HCT116 (cell line): Measurements from ENCODE around the gene ADCYAP1. TPM values are rescaled to one million over a fixed set of nuclear protein-coding genes. Genes with fewer than 3 reads are reported as not detected.

Experiments
- ATAC-seq: fragments of 200-7000 bp; cut with Tn5 transposase; 2 replicates; pipeline ENCODE4 v1.9.1; 2020; ENCODE audit warnings: mild to moderate bottlenecking, moderate library complexity
- BruUV-seq: library from RNA; stranded (reverse); fragments of 400-500 nt; replicated peaks from 2 replicates; lab custom pipeline; 2021; lab: Mats Ljungman, UMichigan
- CTCF ChIA-PET: fragments of 300-600 bp; sonication (Branson Sonifier 250); formaldehyde crosslinking; loops from one replicate; lab custom pipeline; 2021; ENCODE audit warnings: antibody characterized with exemption; lab: Charles Lee
- POLR2A ChIA-PET: fragments of 300-600, 350-600 bp; sonication (Branson Sonifier 250); formaldehyde crosslinking; loops from one replicate; lab custom pipeline; 2021; ENCODE audit warnings: antibody characterized with exemption; lab: Charles Lee
- RAD21 ChIA-PET, 2 experiments: fragments of 300-600 bp; sonication (Branson Sonifier 250); formaldehyde crosslinking; loops; one replicate each; lab custom pipeline; 2023; ENCODE audit warnings: low total read pairs in 2 of 2; ENCODE audit not compliant: uncharacterized antibody in 2 of 2, unreplicated experiment in 2 of 2, low non-redundant PET in 1 of 2; lab: Charles Lee
- DNase-seq: peaks from one replicate; pipeline ENCODE4 v3.0.0-alpha.2; 2010; ENCODE audit warnings: low read depth, low spot score
- H2AFZ ChIP-seq: fragments of 200-600 bp; shearing (Covaris generic), sonication (generic); 2 replicates; pipeline ENCODE4 v1.6.1; 2017; ENCODE audit warnings: low read depth, mixed run types, mixed read lengths, antibody characterized with exemption, low read length; ENCODE audit not compliant: poor library complexity, severe bottlenecking
- H3K27ac ChIP-seq: 2 replicates; pipeline ENCODE4 v1.5.1; 2012; ENCODE audit warnings: low read depth, low read length
- H3K27me3 ChIP-seq: fragments of 200-600 bp; sonication (generic); 2 replicates; pipeline ENCODE4 v1.6.1; 2016; ENCODE audit warnings: mixed run types, low read length, mixed read lengths; ENCODE audit not compliant: insufficient read depth
- H3K36me3 ChIP-seq, 2 experiments: fragments of 200-500 bp in 1 of 2; fragments of 200-600 bp in 1 of 2; sonication (Bioruptor generic) in 1 of 2; sonication (generic) in 1 of 2; 2 replicates each; pipeline versions ENCODE4 v1.5.1 to v1.6.1; 2014 to 2016; ENCODE audit warnings: low read length in 2 of 2, inconsistent platforms in 1 of 2, mixed read lengths in 1 of 2, mixed run types in 1 of 2; ENCODE audit not compliant: insufficient read depth in 2 of 2, control insufficient read depth in 1 of 2
- H3K4me1 ChIP-seq, 2 experiments: fragments of 200-600 bp in 1 of 2; sonication (generic) in 1 of 2; 2 replicates each; pipeline versions ENCODE4 v1.5.1 to v1.6.1; 2012 to 2017; ENCODE audit warnings: low read length in 2 of 2, inconsistent platforms in 1 of 2, mild to moderate bottlenecking in 1 of 2, mixed read lengths in 1 of 2, mixed run types in 1 of 2, moderate library complexity in 1 of 2; ENCODE audit not compliant: insufficient read depth in 2 of 2, control insufficient read depth in 1 of 2
- H3K4me2 ChIP-seq: fragments of 200-600 bp; sonication (generic); 2 replicates; pipeline ENCODE4 v1.6.1; 2017; ENCODE audit warnings: mixed run types, low read length, mixed read lengths
- H3K4me3 ChIP-seq, 2 experiments: fragments of 200-600 bp in 1 of 2; sonication (generic) in 1 of 2; replicated peaks in 1 of 2; 2 replicates each; pipeline ENCODE4 v1.5.1; 2011 to 2016; ENCODE audit warnings: low read length in 2 of 2, control low read depth in 1 of 2, low read depth in 1 of 2, mild to moderate bottlenecking in 1 of 2, mixed read lengths in 1 of 2, mixed run types in 1 of 2
- H3K79me2 ChIP-seq: fragments of 200-600 bp; sonication (generic); 2 replicates; pipeline ENCODE4 v1.6.1; 2017; ENCODE audit warnings: mild to moderate bottlenecking, mixed run types, low read length, moderate library complexity, mixed read lengths; ENCODE audit not compliant: insufficient read depth
- H3K9ac ChIP-seq: fragments of 200-600 bp; sonication (generic); 2 replicates; pipeline ENCODE4 v1.6.1; 2016; ENCODE audit warnings: low read length, mixed read lengths
- H3K9me2 ChIP-seq: fragments of 200-600 bp; sonication (generic), shearing (Covaris generic); 2 replicates; pipeline ENCODE4 v1.6.1; 2017; ENCODE audit warnings: mixed run types, mild to moderate bottlenecking, moderate library complexity; ENCODE audit not compliant: insufficient read depth
- H3K9me3 ChIP-seq, 2 experiments: fragments of 200-500 bp in 1 of 2; fragments of 200-600 bp in 1 of 2; sonication (Bioruptor generic) in 1 of 2; sonication (generic) in 1 of 2; 2 replicates each; pipeline ENCODE4 v1.6.1; 2014 to 2017; ENCODE audit warnings: low read length in 2 of 2, mixed read lengths in 2 of 2, inconsistent platforms in 1 of 2, low read depth in 1 of 2, mild to moderate bottlenecking in 1 of 2, mixed run types in 1 of 2, moderate library complexity in 1 of 2; ENCODE audit not compliant: control insufficient read depth in 1 of 2, insufficient read depth in 1 of 2
- H4K20me1 ChIP-seq: fragments of 200-600 bp; sonication (generic), shearing (Covaris generic); 2 replicates; pipeline ENCODE4 v1.6.1; 2017; ENCODE audit warnings: mixed run types, mild to moderate bottlenecking, moderate library complexity; ENCODE audit not compliant: insufficient read depth
- CBX3 ChIP-seq: IDR thresholded peaks from 2 replicates; pipeline ENCODE4 v1.6.1; 2012; ENCODE audit warnings: low read depth
- CEBPB ChIP-seq: IDR thresholded peaks from 2 replicates; pipeline ENCODE4 v1.6.1; 2012; ENCODE audit warnings: low read depth
- EGR1 ChIP-seq: IDR thresholded peaks from 2 replicates; pipeline ENCODE4 v1.6.1; 2012; ENCODE audit warnings: low read depth
- ELF1 ChIP-seq: IDR thresholded peaks from 2 replicates; pipeline ENCODE4 v1.6.1; 2012; ENCODE audit warnings: low read depth, borderline replicate concordance
- EZH2 ChIP-seq: fragments of 200-600 bp; sonication (generic); IDR thresholded peaks from 2 replicates; pipeline ENCODE4 v1.6.1; 2017; ENCODE audit warnings: antibody characterized with exemption, mixed run types
- EZH2phosphoT487 ChIP-seq: fragments of 200-600 bp; IDR thresholded peaks from 2 replicates; pipeline ENCODE4 v1.6.1; 2018; ENCODE audit warnings: antibody characterized with exemption, borderline replicate concordance
- FOSL1 ChIP-seq: IDR thresholded peaks from 2 replicates; pipeline ENCODE4 v1.6.1; 2012; ENCODE audit warnings: low read depth
- MAX ChIP-seq: IDR thresholded peaks from 2 replicates; pipeline ENCODE4 v1.6.1; 2012
- POLR2A ChIP-seq: IDR thresholded peaks from 2 replicates; pipeline ENCODE4 v1.7.0; 2011; ENCODE audit warnings: borderline replicate concordance; ENCODE audit not compliant: insufficient read depth, insufficient read length; ENCODE audit errors: extremely low read depth
- POLR2AphosphoS5 ChIP-seq: IDR thresholded peaks from 2 replicates; pipeline ENCODE4 v1.6.1; 2011; ENCODE audit warnings: mild to moderate bottlenecking, low read depth, low read length, moderate library complexity
- RAD21 ChIP-seq: IDR thresholded peaks from 2 replicates; pipeline ENCODE4 v1.6.1; 2012; ENCODE audit warnings: low read depth, mild to moderate bottlenecking
- SIN3A ChIP-seq: IDR thresholded peaks from 2 replicates; pipeline ENCODE4 v1.6.1; 2012; ENCODE audit warnings: low read depth
- SRF ChIP-seq: IDR thresholded peaks from 2 replicates; pipeline ENCODE4 v1.6.1; 2012; ENCODE audit warnings: low read depth
- TCF7L2 ChIP-seq: IDR thresholded peaks from 2 replicates; pipeline ENCODE4 v1.7.0; 2011; ENCODE audit warnings: borderline replicate concordance, inconsistent platforms; ENCODE audit not compliant: insufficient read depth, insufficient read length; ENCODE audit errors: extremely low read depth
- YY1 ChIP-seq: IDR thresholded peaks from 2 replicates; pipeline ENCODE4 v1.6.1; 2011; ENCODE audit warnings: low read length, low read depth, moderate library complexity, mild to moderate bottlenecking; ENCODE audit not compliant: insufficient replicate concordance; ENCODE audit errors: extremely low read depth
- ZBTB33 ChIP-seq: IDR thresholded peaks from 2 replicates; pipeline ENCODE4 v1.6.1; 2011; ENCODE audit warnings: mild to moderate bottlenecking, low read length, moderate library complexity; ENCODE audit not compliant: insufficient replicate concordance; ENCODE audit errors: extremely low read depth
- ZFX ChIP-seq: fragments of 450-650 bp; IDR thresholded peaks from 2 replicates; pipeline ENCODE4 v1.6.1; 2017
- ZNF274 ChIP-seq: fragments of 200-500 bp; sonication (Bioruptor generic); IDR thresholded peaks from 2 replicates; pipeline ENCODE4 v1.6.1; 2014; ENCODE audit warnings: mild to moderate bottlenecking, low read depth, low read length, inconsistent platforms
- intact Hi-C: fragments of 100-400 bp; cut with micrococcal nuclease; formaldehyde crosslinking; loops from 2 replicates; pipeline ENCODE4 v1.10.0; 2022
- total RNA-seq: library from RNA; stranded (reverse); gene quantifications from one replicate; pipeline ENCODE4 v1.2.1, GENCODE V29; 2021; ENCODE audit not compliant: unreplicated experiment
- TF ChIP-seq, protein P1 (sequence below): IDR thresholded peaks from 2 replicates; pipeline ENCODE4 v1.6.1; 2012
- TF ChIP-seq, protein P2 (sequence below): IDR thresholded peaks from 2 replicates; pipeline ENCODE4 v1.6.1; 2012; ENCODE audit warnings: low read depth

The ADCYAP1 gene
- total RNA-seq, 1 experiment from 2014 or later, result not detected

DNA sequence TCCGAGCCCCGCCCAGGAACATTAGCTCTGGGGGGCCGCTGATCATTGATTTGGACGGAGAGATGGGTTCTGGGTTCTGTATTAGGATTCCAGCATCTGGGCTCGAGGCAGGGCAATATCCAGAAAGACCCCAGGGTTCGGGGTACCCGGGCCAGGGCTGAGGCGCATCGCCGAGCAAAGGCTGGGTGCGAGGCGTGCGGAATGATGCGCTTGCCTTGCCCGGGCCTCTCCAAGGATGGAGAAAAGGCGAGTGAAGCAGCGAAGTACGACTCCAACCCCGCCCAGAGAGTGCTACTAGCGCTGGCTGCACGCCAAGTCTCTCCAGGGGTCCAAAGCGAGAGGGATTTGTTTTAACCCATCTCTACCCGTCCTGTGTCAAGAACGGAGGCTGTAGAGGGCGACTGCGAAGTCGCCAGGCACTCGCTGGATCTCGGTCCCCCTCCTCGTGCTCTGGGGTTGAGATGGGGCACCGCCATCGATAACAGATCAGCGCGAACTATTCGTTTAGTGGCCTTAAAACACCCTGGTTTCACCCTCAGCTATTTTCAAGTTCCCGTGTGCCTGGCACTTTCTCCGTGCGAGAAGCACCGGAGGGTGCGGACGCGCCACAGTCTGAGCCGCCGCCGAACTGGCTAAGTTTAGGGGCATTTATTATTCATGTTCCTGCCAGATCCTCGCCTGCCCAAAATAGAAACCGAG, 1.9 kb downstream of the ADCYAP1 start:
- no peaks in the 10 kb centered on the region for H3K79me2 ChIP-seq
- ChIA-PET CTCF (no interaction called here), RAD21 (no interaction called here), POLR2A (no interaction called here)
- no peak overlapping the region for H3K4me3 ChIP-seq
- H3K4me1 ChIP-seq, result no peaks in the 10 kb centered on the region
- H3K27me3 ChIP-seq, result peaks cover 16% of the 10 kb centered on the region
- H3K27ac ChIP-seq, result no peak overlapping the region
- H4K20me1 ChIP-seq, result no peaks in the 10 kb centered on the region
- no peak for TF ChIP-seq CEBPB
- no peak for TF ChIP-seq POLR2AphosphoS5
- TF ChIP-seq RAD21, result no peak
- no peak for TF ChIP-seq MAX
- no peak for TF ChIP-seq EGR1
- no peak for TF ChIP-seq EZH2phosphoT487
- TF ChIP-seq EZH2, result no peak
- TF ChIP-seq ZBTB33, result no peak
- no peak for TF ChIP-seq CBX3
- no peak for TF ChIP-seq SIN3A
- TF ChIP-seq, protein P1, sequence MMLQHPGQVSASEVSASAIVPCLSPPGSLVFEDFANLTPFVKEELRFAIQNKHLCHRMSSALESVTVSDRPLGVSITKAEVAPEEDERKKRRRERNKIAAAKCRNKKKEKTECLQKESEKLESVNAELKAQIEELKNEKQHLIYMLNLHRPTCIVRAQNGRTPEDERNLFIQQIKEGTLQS, result no peak
- TF ChIP-seq, protein P2, sequence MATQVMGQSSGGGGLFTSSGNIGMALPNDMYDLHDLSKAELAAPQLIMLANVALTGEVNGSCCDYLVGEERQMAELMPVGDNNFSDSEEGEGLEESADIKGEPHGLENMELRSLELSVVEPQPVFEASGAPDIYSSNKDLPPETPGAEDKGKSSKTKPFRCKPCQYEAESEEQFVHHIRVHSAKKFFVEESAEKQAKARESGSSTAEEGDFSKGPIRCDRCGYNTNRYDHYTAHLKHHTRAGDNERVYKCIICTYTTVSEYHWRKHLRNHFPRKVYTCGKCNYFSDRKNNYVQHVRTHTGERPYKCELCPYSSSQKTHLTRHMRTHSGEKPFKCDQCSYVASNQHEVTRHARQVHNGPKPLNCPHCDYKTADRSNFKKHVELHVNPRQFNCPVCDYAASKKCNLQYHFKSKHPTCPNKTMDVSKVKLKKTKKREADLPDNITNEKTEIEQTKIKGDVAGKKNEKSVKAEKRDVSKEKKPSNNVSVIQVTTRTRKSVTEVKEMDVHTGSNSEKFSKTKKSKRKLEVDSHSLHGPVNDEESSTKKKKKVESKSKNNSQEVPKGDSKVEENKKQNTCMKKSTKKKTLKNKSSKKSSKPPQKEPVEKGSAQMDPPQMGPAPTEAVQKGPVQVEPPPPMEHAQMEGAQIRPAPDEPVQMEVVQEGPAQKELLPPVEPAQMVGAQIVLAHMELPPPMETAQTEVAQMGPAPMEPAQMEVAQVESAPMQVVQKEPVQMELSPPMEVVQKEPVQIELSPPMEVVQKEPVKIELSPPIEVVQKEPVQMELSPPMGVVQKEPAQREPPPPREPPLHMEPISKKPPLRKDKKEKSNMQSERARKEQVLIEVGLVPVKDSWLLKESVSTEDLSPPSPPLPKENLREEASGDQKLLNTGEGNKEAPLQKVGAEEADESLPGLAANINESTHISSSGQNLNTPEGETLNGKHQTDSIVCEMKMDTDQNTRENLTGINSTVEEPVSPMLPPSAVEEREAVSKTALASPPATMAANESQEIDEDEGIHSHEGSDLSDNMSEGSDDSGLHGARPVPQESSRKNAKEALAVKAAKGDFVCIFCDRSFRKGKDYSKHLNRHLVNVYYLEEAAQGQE, result no peak
- TF ChIP-seq ZNF274, result no peak
- TF ChIP-seq SRF, result no peak
- TF ChIP-seq YY1, result no peak
- no peak for TF ChIP-seq ZFX
- no peak for TF ChIP-seq TCF7L2
- no peak for TF ChIP-seq ELF1
- TF ChIP-seq FOSL1, result no peak
- TF ChIP-seq POLR2A, result no peak
- no peaks in the 10 kb centered on the region for H3K36me3 ChIP-seq
- DNase-seq (no peak), ATAC-seq (no peak)
- H3K4me2 ChIP-seq, result no peak overlapping the region
- intact Hi-C loops, result no loop called here
- H3K9me2 ChIP-seq, result no peaks in the 10 kb centered on the region
- no peak overlapping the region for H2AFZ ChIP-seq
- no peak overlapping the region for H3K9ac ChIP-seq
- H3K9me3 ChIP-seq, result no peaks in the 10 kb centered on the region
- no TSS peak for BruUV-seq
